HG03469 (cell line): Measurements from ENCODE around the gene MBLAC1.
A peak's percentile ranks its signal among the peaks of the same experiment; 100 is the strongest.

ENCODE experiments used
- ATAC-seq: cut with Tn5 transposase; IDR thresholded peaks from one replicate; pipeline ENCODE4 v1.9.1; 2021; ENCODE audit warnings: mild to moderate bottlenecking, moderate library complexity, moderate number of reproducible peaks; ENCODE audit not compliant: unreplicated experiment

Gene MBLAC1, protein sequence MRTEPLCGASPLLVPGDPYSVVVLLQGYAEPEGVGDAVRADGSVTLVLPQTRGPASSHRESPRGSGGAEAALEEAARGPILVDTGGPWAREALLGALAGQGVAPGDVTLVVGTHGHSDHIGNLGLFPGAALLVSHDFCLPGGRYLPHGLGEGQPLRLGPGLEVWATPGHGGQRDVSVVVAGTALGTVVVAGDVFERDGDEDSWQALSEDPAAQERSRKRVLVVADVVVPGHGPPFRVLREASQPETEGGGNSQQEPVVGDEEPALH

GRCh38 chr7:100126931-100127865 lies at the start of gene MBLAC1:
Gene MBLAC1, plus strand, starts transcription at chr7:100126967. Its CDS starts 429 bp downstream, at chr7:100127396.
- ATAC-seq, result no peak

DNA sequence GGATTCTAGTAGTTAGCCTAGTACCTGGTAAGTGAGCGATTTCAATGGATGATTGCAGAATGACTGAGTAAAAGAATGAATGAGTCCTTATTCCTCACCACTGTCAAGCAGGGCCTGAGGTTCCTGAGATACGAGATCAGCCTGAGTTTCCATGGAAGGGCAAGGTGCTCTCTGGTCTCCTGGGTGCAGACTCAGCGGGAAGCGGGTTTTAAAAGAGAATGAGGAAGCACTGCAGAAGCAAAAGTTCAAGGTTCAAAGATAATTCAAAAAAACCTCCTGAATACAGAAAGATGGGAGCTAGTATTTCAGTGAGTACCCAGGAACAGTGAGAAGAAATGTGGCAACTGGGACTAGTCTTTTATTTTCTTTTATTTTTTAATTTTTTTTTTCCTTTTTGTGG lies 49.6 kb upstream of the MBLAC1 start:
- no peak for ATAC-seq

GRCh38 chr7:100079024-100079560 lies 47.7 kb upstream of the MBLAC1 start:
- no peak for ATAC-seq

DNA sequence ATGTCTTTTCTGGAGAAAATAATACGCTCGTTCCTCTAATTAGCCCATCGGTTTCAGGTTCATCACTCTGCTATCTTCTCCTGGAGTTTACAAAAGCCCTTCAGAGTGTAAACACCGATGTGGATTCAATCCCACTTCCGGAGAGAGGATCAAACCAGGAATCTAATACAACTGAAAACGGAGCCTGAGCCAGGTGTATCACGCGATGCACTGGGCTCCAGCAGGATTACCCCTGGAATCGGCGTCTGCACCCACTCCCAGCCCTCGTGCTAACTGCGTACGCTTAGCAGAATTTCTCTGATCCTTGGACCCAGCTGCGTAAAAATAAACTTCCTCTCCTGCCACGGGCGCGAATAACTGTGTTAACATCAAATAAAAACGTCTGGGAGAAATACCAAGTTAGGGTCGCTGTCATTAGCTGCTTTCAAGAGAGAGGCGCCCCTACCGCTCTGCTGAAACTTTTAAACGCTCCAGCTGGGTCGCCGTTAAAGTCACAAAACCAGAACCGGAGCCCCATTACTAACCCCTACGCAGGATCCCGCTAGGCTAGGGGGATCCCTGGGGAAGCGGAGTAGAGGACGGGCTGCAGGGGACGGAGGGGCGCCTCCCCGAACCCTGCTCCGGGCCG lies 45.7 kb upstream of the MBLAC1 start:
- peak; percentile 6 for ATAC-seq

GRCh38 chr7:100081535-100082102 lies 45.1 kb upstream of the MBLAC1 start, which contains the start of gene ZNF3:
Gene ZNF3, minus strand, starts transcription at chr7:100081723. Its CDS starts 4,366 bp downstream, at chr7:100077357.
- peak; percentile 60 for ATAC-seq

GRCh38 chr7:100082978-100083377 lies 43.8 kb upstream of the MBLAC1 start:
- no peak for ATAC-seq

GRCh38 chr7:100085515-100085914 lies 41.3 kb upstream of the MBLAC1 start:
- no peak for ATAC-seq

- ATAC-seq, result no peak
Observed at GRCh38 chr7:100087055-100087750, 39.6 kb upstream of the MBLAC1 start.

GRCh38 chr7:100088095-100088620 lies 38.6 kb upstream of the MBLAC1 start:
- ATAC-seq, result no peak

DNA sequence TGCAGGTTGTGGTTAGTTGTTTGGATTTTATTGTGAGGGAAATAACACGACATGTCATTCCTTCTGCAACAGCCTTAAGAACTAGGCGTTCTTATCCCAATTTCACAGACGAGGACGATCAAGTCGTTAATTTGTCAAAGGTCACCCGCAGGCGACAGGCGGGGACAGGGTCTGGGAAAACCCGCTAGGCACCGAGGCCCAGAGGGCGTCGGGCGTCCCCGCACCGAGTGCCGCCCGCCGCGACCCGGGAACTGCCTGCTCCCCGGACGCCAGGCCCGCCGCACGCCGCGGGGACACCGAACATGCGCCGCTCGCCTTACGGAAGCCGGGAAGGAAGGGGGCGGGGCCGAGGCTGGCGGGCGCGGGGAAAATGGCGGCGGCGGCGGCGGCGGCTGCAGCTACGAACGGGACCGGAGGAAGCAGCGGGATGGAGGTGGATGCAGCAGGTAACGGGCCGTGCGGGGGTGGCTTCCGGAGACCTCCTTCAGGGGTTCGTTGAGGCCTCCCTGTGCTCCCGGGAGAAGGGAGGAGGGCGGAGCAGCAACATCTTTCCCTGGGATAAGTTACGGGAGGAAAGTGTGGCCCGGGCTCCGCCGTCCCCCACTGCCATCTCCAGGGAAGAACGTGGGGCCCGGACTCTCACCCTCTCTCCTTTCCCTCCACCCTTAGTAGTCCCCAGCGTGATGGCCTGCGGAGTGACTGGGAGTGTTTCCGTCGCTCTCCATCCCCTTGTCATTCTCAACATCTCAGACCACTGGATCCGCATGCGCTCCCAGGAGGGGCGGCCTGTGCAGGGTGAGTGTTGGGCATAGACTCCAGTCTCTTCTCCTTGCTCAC lies 37.9 kb upstream of the MBLAC1 start, which contains the start of gene COPS6:
COPS6 (plus strand) TSS at position 349 of the 837 bp plus-strand sequence; CDS start at position 371, 22 bp downstream.
- ATAC-seq, result no peak

DNA sequence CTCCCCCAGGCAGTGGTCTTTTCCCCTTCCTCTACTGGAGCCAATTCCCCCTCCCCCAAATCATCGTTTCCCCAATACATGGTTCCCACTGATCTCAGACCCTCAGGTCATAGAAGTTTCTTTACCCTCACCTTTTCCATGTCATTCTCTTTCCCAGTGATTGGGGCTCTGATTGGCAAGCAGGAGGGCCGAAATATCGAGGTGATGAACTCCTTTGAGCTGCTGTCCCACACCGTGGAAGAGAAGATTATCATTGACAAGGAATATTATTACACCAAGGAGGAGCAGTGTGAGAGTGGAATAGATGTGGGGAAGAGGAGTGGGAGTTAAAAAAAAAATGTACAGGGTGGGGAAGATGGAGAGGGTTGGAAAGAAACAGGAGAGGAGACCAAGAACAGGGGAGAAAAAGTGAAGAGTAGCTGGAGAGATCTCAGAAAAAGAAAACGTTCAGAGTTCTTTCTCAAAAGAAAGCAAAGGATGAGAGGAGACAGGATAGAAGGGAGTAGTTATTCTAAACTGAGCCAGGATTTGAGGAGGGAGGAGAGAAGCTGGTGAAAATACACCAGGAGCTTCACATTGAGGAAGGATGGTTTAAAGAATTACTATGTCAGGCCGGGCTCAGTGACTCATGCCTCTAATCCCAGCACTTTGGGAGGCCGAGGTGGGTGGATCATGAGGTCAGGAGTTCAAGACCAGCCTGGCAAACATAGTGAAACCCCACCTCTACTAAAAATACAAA lies 37.1 kb upstream of the MBLAC1 start:
- no peak for ATAC-seq

- ATAC-seq, result no peak
Observed at GRCh38 chr7:100090527-100091410, 36.0 kb upstream of the MBLAC1 start.

GRCh38 chr7:100091411-100092181 lies 35.2 kb upstream of the MBLAC1 start:
- ATAC-seq, result no peak

DNA sequence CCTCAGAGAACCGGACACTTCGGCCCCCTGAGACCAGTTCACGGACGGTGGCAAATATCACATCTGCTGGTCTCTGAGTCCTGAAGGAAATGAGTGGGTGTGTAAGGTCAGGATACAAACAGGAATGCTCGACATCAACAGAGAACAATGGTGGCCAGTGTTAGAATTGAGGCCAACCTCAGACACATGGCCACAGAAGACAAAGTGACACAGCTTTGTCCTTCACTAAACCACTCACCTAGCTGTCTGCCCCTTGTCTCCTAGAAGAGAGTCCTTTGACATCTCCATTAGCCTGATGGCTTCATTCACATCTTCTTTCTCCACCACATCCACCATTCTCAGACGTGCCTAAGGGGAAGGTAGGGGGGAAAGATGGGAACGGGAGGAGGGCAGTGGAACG lies 33.7 kb upstream of the MBLAC1 start:
- ATAC-seq, result no peak

- ATAC-seq, result no peak
Observed at GRCh38 chr7:100093498-100093897, 33.3 kb upstream of the MBLAC1 start.

DNA sequence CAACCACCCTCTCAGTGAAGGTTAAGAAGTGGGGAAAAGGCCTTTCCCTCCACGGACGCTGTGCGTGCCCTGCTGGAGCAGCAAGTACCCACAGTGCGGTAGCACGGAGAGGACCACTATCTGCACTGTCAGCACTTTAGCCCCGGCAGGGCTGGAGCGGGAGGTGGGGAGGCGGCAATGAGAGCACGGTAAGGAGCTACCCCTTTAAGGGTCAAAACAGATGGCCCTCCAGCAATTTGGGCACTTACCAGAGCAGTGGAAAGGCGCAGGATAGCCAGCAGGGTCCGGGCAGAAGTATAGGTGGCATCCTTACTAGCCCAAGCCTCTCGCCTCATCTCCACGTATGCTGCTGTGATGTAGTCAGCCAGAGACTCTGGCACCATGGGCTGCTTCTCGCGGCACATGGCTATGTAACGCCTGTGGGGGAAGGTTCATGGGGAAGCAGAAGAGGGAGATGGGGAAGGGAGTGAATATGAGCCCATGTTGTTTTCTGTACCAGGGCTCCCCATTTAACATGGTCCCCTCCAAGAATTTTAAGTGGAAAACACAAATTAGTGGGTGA lies 32.8 kb upstream of the MBLAC1 start:
- no peak for ATAC-seq
